ENCODE measurements around the gene RERE. TPM values are rescaled to one million over a fixed set of nuclear protein-coding genes. Genes with fewer than 3 reads are reported as not detected.

The RERE gene
- total RNA-seq, 2 donors from 2014 or later = 96.0 to 105 TPM

DNA sequence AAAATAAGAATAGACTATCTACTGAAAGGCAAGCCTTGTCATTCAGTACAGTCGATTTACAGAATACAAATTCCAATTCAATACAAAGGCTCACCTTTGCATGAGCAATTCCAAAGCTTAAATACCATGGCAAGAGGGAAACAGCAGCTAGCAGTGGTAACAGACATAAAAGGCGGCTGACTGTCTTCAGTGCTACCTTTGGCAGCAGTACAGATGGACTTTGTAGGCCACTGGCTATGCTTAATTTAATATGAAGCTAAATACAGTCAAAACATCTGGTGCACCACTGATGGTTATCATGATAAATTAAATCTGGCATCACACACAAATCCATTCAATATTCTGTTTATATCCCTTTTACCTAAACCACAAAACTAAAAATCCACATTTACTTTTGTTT is 62.4 kb downstream of the RERE start:
- Histone ChIP-seq H3K27me3 (no peaks in the 10 kb centered on the region), H3K4me1 (no peaks in the 10 kb centered on the region), H3K27ac (no peak overlapping the region), H3K4me3 (no peak overlapping the region), H3K9ac (ENCODE audit: low read depth in 2 of 2, low read length in 2 of 2) (no peak overlapping the region), H3K36me3 (no peaks in the 10 kb centered on the region), H3K9me3 (no peaks in the 10 kb centered on the region)
- intact Hi-C loops (cut with DNase I) = no loop called here
- DNase-seq = no peak
- TF ChIP-seq, protein P1, sequence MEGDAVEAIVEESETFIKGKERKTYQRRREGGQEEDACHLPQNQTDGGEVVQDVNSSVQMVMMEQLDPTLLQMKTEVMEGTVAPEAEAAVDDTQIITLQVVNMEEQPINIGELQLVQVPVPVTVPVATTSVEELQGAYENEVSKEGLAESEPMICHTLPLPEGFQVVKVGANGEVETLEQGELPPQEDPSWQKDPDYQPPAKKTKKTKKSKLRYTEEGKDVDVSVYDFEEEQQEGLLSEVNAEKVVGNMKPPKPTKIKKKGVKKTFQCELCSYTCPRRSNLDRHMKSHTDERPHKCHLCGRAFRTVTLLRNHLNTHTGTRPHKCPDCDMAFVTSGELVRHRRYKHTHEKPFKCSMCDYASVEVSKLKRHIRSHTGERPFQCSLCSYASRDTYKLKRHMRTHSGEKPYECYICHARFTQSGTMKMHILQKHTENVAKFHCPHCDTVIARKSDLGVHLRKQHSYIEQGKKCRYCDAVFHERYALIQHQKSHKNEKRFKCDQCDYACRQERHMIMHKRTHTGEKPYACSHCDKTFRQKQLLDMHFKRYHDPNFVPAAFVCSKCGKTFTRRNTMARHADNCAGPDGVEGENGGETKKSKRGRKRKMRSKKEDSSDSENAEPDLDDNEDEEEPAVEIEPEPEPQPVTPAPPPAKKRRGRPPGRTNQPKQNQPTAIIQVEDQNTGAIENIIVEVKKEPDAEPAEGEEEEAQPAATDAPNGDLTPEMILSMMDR (IDR thresholded peaks at IDR 0.05) = no peak

DNA sequence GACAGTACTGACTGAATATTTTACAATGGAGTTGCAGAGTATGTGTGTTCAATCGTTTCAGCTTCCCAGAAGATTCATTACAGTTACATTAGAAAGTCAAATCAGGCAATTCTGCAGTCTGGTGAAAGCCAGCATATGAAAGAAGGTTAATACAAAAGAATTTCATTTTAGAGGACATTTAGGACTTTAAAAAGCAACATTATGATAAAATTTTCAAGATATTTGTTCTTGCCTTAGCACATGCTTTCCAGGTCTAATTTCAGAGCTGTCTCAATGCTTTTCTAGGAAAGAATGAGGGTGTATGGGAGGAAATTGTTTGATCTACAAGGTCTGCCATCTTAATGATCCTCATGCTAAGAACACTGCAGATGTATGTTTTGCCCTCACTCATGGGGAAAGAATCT is 63.2 kb downstream of the RERE start:
- Histone ChIP-seq H3K4me1 (no peaks in the 10 kb centered on the region), H3K9ac (ENCODE audit: low read depth in 2 of 2, low read length in 2 of 2) (no peak overlapping the region), H3K27ac (no peak overlapping the region), H3K27me3 (no peaks in the 10 kb centered on the region), H3K36me3 (no peaks in the 10 kb centered on the region), H3K9me3 (no peaks in the 10 kb centered on the region), H3K4me3 (no peak overlapping the region)
- intact Hi-C loops (cut with DNase I) = no loop called here
- TF ChIP-seq, protein P1 (IDR thresholded peaks at IDR 0.05) = no peak
- DNase-seq = no peak

DNA sequence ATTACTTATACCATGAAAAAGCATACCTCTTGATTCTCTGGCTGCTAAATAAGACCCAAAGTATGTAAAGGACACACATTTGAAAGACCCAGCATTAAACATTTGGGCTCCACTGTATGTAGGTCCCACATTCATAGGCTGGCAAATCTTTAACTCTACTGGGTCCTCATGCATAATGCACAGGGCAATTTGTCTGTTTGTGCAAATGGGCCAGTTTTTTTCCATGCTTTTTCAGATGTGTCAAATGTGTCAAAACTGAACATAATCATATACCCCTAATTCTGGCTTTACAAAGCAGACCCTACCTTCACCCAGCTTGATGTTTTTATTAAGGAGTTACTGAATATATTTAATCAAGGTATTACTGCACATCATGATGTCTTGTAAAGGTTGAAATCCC is 63.7 kb downstream of the RERE start:
- H3K9ac ChIP-seq (ENCODE audit: low read depth in 2 of 2, low read length in 2 of 2) = no peak overlapping the region

DNA sequence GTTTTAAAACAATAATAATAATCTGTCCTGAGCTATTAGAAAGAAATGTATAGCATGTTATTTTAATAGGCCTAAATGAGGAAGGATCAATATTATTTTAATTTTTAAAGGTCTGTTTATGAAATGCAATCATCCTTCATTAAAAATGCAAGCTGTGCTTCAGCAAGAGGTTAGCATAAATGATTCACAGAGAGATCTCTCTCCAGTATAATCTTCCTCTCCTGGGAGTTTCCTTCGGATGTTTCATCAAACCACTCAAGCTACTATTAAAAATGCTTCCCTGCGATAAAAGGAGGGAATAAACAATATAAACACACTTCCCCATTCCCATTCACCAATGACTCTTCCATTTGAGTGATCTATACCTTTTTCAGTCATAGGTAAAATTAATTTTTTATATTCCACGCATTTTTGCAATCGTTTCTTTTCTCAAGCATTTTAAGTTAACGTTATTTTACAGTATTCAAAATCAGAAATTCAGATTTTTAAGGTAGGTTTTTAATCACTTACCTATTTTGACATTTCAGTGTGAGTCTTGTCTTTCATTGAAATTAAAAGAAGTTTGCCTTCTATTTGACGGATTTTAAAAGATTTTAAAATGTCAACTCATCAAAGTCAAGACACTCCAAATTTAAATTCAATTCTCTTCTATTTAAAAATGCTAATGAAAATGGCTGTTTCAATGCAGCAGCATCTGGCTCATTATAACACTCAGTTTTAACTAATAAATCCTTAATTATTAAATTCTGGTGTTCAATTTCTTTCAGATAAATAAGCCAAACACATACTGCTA is 64.3 kb downstream of the RERE start:
- no peak for DNase-seq
- intact Hi-C loops (cut with DNase I) = no loop called here
- no peak overlapping the region for H3K4me3 ChIP-seq
- TF ChIP-seq, protein P1 (IDR thresholded peaks at IDR 0.05) = no peak
- no peaks in the 10 kb centered on the region for H3K4me1 ChIP-seq
- H3K9ac ChIP-seq (ENCODE audit: low read depth in 2 of 2, low read length in 2 of 2) = no peak overlapping the region
- no peaks in the 10 kb centered on the region for H3K27me3 ChIP-seq
- H3K36me3 ChIP-seq = no peaks in the 10 kb centered on the region
- no peaks in the 10 kb centered on the region for H3K9me3 ChIP-seq
- H3K27ac ChIP-seq = no peak overlapping the region

More for the DNA sequence above, 63.7 kb downstream of the RERE start:
- Histone ChIP-seq H3K27ac (no peak overlapping the region), H3K36me3 (no peaks in the 10 kb centered on the region), H3K4me1 (no peaks in the 10 kb centered on the region), H3K4me3 (no peak overlapping the region), H3K27me3 (no peaks in the 10 kb centered on the region), H3K9me3 (no peaks in the 10 kb centered on the region)
- intact Hi-C loops (cut with DNase I) = no loop called here
- TF ChIP-seq, protein P1 (IDR thresholded peaks at IDR 0.05) = no peak
- no peak for DNase-seq

DNA sequence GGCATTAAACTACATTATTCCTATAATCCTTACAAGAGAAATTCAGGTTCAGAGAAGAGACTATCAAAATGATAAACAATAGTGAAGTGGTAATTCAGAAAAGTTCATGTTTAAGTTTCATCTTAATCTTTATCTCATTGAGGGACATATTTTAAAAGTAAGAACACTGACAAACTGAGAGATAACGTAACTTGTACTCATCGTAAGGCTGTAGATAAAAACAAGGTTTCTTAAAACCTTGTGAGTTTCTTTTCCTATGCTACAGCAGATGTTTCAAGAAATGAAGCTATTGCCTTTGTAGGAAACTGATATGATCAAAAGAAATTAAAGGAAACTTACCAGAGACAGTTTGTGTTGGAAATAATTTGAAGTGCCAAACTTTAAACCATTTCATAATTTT is 65.0 kb downstream of the RERE start:
- DNase-seq = no peak
- H3K36me3 ChIP-seq = no peaks in the 10 kb centered on the region
- H3K4me3 ChIP-seq = no peak overlapping the region
- H3K27ac ChIP-seq = no peak overlapping the region
- intact Hi-C loops (cut with DNase I) = no loop called here
- TF ChIP-seq, protein P1 (IDR thresholded peaks at IDR 0.05) = no peak
- no peaks in the 10 kb centered on the region for H3K4me1 ChIP-seq
- H3K9me3 ChIP-seq = no peaks in the 10 kb centered on the region
- H3K9ac ChIP-seq (ENCODE audit: low read depth in 2 of 2, low read length in 2 of 2) = no peak overlapping the region
- H3K27me3 ChIP-seq = no peaks in the 10 kb centered on the region
